ENCODE results near the gene IRF9.

DNA sequence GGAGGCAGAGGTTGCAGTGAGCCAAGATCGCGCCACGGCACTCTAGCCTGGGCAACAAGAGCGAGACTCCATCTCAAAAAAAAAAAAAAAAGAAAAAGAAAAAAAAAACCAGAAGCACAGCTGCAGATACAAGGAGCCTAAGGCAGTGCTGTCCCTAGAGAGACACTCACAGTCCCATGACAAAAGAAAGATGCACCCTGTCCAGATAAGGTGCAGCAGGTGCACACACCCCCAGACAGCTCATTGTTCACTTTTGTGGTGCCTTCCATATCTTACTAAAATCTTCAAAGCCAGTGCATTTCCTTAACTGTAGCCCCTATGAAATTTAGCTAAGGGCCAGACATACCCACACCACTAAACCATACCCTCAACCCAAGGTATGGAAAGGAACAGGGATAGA, 38.6 kb upstream of the IRF9 start:
- TF ChIP-seq POLR2AphosphoS5 (IDR thresholded peaks at IDR 0.05) (no peak), POLR2A (IDR thresholded peaks at IDR 0.05) (no peak)
- TF ChIP-seq, protein P1, sequence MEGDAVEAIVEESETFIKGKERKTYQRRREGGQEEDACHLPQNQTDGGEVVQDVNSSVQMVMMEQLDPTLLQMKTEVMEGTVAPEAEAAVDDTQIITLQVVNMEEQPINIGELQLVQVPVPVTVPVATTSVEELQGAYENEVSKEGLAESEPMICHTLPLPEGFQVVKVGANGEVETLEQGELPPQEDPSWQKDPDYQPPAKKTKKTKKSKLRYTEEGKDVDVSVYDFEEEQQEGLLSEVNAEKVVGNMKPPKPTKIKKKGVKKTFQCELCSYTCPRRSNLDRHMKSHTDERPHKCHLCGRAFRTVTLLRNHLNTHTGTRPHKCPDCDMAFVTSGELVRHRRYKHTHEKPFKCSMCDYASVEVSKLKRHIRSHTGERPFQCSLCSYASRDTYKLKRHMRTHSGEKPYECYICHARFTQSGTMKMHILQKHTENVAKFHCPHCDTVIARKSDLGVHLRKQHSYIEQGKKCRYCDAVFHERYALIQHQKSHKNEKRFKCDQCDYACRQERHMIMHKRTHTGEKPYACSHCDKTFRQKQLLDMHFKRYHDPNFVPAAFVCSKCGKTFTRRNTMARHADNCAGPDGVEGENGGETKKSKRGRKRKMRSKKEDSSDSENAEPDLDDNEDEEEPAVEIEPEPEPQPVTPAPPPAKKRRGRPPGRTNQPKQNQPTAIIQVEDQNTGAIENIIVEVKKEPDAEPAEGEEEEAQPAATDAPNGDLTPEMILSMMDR (IDR thresholded peaks at IDR 0.05): no peak

Measured in breast epithelium (tissue), 3 donors.